GM21360 (cell line): ENCODE results near the gene LDLR.

Source experiments
- ATAC-seq: cut with Tn5 transposase; IDR thresholded peaks from one replicate; pipeline ENCODE4 v1.9.1; 2021; ENCODE audit warnings: mild to moderate bottlenecking, moderate library complexity; ENCODE audit not compliant: unreplicated experiment

LDLR gene

DNA sequence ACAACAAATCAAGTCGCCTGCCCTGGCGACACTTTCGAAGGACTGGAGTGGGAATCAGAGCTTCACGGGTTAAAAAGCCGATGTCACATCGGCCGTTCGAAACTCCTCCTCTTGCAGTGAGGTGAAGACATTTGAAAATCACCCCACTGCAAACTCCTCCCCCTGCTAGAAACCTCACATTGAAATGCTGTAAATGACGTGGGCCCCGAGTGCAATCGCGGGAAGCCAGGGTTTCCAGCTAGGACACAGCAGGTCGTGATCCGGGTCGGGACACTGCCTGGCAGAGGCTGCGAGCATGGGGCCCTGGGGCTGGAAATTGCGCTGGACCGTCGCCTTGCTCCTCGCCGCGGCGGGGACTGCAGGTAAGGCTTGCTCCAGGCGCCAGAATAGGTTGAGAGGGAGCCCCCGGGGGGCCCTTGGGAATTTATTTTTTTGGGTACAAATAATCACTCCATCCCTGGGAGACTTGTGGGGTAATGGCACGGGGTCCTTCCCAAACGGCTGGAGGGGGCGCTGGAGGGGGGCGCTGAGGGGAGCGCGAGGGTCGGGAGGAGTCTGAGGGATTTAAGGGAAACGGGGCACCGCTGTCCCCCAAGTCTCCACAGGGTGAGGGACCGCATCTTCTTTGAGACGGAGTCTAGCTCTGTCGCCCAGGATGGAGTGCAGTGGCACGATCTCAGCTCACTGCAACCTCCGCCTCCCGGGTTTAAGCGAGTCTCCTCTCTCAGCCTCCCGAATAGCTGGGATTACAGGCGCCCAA, at the start of gene LDLR:
Gene LDLR (plus strand): TSS at position 210 of the 760 bp plus-strand sequence. CDS start 86 bp downstream, at position 296.
- no peak for ATAC-seq

DNA sequence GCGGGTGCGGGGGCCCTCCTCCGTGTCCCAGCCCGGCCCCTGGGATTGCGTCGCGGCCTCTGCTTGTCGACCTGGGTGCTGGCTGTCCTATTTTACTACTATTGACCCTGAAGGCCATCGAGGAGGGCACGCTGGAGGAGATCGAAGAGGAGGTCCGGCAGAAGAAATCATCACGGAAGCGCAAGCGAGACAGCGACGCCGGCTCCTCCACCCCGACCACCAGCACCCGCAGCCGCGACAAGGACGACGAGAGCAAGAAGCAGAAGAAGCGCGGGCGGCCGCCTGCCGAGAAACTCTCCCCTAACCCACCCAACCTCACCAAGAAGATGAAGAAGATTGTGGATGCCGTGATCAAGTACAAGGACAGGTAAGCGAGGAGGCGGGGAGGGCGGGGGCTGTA, 48.1 kb upstream of the LDLR start:
- ATAC-seq: no peak

DNA sequence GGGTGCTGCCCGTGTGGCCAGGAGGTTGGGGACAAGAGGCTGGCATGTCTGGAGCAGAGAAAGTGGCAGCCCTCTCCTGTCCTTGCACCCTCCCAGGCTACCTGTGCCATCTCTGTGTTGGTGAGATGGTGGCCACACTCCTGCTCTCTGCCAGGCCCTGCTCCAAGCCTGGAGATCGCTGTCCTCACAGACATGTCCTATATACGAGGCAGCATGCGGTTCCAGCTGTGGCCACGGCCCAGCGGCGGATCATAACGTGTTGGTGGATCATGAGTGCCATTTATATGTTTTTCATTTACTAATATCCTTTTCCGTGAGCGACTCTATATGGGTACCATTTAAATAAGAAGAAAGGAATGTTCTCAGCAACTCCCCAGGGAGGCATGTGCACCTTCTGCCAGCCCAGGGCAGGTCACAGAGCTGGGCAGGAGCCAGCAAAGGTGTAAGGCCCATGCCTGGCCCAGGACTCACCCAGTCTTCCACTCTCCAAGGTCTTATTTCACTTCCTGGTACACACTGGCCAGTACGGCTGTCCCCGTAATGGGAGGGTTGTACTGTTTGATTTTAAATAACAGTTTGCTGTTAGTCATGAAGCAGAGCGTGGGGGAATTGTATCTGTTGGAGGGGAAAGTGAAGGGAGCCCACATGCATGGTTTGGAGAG, 47.2 kb upstream of the LDLR start:
- ATAC-seq: no peak

DNA sequence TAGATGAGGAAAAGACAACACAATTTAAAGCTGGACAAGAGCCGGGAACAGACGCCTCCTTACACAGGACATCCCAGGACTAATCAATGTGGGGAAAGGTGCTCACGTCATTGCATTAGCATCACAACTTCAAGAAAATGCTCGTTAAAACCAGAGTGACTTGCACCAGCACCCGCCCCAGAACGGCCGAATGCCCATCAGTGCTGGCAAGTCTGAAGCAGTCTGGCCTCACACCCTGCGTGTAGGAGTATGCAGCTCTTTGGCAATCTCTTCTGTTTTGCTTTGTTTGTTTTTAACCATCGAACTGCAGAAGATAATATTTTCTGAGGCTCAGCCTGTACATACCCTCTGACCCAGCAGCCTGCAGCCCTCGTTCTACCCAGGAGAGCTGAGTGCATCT, 44.8 kb upstream of the LDLR start:
- ATAC-seq: no peak

DNA sequence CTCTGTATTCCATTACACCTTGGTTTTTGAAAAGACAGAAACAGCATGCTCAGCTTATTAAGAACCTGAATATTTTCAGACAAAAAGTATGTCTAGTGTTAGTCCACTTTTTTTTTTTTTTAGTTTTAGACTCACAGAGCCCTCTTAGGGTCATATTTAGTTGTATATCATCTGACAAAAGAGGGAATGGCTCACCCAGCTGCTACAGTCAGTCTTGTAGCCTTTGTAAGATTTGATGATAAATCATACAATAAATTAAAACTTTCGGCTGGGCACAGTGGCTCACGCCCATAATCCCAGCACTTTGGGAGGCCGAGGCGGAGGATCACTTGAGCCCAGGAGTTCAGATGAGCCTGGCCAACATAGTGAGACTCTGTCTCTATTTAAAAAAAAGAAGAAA, 43.7 kb upstream of the LDLR start:
- ATAC-seq: no peak

DNA sequence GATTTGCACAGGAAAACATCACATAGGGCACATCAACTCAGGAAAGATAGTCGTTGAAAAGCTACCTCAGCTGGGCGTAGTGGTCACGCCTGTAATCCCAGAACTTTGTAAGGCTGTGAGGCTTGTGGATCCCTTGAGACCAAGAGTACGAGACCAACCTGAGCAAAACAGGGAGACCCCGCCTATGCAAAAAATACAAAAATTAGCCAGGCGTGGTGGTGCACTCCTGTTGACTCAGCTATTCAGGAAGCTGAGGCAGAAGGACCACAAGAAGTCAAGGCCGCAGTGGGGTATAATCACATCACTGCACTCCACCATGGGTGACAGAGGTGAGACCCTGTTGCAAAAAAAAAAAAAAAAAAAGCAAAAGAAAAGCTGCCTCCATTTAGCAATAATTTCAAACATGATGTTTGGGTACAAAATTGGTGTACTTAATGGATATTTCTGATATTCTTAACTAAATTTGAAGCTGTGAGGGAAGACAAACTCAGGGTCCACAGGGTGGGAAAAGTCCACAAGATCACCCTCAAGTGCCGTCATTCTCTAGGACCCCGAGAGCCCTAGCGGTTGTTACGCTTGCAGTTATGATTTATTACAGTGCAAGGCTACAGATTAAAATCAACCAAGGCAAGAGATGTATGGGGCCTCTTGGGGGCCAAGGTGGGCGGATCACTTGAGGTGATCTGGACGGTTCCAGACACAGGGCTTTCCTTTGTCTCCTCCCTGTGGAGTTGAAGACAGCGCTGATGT, 42.5 kb upstream of the LDLR start:
- ATAC-seq: no peak

DNA sequence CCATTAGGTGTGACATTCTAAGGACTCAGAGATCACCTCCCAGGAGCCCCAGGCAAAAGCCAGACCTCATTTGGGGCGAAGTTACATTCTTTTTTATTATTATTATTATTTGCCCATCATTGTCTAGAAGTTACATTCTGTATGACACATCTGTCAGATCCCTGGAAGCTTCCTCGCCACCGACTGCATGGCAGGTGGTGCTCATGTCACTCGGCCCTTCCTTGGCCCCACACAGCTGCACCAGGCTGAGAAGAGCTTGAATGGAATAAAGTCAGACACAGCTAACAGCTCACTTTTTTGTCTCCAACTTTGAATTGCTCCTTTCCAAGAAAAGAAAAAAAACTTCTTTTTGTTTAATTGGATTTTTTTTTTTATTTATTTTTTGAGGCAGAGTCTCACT, 41.4 kb upstream of the LDLR start:
- no peak for ATAC-seq

DNA sequence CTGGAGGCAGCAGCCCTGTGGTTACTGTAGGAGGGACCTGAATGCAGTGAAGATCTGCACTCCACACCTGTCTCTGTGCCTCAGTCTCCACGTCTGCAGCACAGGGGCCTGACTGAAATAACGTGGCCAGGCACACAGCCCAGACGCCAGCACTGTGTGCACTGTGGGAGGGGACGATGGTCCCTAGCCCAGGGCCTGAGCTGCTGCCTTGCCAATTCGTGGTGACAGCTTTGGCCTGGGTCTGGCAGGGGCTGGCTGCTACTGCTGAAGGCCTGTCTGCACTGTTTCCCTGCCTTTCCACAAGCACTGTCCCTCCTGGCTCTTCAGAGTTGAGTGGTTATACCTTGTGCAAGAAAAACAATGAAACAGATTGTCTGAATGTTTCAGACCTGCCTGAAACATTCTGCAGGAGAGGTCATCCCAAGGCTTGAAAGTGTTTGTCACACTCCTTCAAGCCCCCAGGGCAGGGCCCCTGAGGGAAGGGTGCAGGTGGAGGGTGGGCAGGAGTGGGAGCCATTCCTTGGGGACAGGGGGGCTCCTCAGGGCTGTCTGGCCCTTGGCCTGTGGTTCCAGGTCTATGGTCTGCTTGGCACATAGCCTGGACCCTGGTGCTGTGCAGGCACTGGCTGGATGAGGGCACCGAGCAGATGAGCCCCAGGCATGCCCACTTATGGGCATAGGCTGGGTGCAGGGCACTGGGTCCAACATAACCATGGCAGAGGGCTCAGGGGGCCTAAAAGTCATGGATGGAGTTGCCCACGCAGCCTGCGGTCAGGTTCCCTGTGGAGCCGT, 38.7 kb upstream of the LDLR start:
- no peak for ATAC-seq

DNA sequence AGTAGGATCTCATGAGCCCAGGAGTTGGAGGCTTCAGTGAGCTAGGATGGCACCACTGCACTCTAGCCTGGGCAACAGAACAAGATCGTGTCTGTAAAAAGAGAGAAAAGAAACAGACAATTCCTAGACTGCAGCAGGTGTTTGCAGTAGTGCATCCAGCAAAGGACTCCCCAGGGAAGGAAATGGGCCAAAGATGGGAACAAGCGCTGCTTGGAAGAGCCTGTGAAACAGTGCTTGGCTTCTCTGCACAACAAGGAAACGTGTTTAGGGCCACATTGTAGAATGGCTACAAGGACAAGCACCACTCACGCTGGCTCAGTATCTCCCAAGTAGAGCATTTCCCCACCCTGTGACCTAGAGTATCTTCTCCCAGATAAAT, 35.5 kb upstream of the LDLR start:
- no peak for ATAC-seq

DNA sequence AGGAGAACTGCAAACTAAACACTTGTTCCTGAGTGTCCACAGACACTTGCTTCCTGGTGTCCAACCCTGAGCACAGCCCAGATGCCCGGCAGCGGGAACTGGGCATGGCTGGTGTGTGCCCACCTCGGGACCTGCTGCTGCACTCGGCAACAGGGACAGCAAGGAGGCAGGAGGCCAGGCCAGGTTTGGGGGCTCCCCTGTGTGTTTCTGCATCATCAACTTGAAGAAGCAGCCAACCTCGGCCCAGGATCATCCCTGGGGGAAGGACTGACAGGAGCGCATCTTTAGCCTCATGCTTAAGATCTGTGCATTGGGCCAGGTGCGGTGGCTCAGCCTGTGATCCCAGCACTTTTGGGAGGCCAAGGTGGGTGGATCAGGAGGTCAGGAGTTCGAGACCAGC, 35.1 kb upstream of the LDLR start:
- ATAC-seq: no peak

DNA sequence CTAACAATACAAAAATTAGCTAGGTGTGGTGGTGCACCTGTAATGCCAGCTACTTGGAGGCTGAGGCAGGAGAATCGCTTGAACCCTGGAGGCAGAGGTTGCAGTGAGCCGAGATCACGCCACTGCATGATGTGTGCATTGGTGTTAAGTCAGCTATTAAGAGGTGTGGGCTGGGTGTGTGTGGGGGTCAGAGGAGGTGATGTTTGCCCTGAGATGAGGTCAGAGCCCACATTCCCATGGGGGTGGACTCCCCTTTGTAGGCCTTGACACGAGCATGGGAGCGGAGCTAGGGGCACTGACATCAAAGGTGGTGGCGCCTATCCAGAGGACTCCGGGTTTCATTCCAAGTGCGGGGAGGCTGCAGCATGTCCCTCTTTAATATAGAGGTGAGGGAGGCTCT, 34.6 kb upstream of the LDLR start:
- ATAC-seq: no peak

DNA sequence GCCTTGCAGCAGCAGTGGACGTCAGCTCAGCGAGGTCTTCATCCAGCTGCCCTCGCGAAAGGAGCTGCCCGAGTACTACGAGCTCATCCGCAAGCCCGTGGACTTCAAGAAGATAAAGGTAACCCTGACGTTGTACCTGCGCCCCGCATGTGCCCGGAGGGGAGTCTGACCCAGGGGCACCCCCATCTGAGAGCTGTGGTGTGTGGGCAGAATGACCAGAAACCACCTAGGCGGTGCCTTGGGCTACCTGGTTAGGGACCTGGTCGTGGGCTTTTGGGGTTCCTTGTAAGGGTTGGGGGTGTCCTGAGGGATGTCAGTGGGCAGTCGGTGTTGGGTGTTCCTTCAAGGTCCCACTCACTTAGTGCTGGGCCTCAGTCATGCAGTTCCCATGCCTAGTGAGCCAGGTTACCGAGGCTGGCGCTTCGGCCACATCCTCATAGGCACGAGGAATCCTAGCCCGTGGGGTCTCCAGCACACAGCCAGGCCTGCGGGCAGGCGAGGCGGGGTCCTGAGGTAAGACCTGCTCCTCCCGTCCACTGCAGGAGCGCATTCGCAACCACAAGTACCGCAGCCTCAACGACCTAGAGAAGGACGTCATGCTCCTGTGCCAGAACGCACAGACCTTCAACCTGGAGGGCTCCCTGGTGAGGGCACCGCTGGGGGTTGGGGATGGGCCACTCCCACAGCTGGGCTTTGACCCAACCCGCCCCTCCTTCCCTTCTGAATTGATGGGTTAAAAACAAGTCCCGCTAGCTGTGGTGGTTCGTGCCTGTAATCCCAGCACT, 30.8 kb upstream of the LDLR start:
- ATAC-seq: no peak

DNA sequence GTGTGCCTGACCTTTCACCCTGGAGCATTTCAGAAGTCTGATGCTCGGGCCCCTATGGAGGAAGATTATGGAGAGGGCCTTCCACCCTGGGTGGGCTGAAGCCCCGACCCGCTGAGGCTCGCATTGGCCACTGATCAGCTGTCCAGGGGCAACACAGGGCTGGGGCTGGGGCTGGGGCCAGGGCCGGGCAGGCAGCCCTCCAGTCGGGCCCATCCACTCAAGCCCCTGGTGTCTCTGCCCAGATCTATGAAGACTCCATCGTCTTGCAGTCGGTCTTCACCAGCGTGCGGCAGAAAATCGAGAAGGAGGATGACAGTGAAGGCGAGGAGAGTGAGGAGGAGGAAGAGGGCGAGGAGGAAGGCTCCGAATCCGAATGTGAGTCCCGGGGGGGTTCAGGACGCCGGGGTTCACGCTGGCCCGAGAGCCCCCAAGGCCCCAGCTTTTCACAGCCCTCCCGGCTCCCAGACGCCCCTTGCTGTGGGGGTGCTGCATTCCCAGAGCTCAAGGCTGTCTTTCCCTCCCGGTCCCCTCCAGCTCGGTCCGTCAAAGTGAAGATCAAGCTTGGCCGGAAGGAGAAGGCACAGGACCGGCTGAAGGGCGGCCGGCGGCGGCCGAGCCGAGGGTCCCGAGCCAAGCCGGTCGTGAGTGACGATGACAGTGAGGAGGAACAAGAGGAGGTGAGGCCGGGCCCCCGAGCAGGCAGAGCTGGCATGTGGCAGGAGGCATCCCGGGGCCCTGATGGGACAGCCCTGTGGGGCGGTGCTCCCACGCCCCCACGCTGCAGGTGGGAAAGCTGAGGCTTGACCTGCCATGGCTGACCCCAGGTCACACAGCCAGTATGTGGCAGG, 29.5 kb upstream of the LDLR start:
- no peak for ATAC-seq

DNA sequence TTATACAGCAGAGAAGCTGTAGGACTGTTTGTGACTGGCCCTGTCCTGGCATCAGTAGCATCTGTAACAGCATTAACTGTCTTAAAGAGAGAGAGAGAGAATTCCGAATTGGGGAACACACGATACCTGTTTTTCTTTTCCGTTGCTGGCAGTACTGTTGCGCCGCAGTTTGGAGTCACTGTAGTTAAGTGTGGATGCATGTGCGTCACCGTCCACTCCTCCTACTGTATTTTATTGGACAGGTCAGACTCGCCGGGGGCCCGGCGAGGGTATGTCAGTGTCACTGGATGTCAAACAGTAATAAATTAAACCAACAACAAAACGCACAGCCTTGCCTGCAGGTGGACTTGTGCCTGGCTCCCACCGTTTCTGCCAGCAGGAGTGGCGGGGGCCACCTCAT, 27.3 kb upstream of the LDLR start:
- no peak for ATAC-seq

DNA sequence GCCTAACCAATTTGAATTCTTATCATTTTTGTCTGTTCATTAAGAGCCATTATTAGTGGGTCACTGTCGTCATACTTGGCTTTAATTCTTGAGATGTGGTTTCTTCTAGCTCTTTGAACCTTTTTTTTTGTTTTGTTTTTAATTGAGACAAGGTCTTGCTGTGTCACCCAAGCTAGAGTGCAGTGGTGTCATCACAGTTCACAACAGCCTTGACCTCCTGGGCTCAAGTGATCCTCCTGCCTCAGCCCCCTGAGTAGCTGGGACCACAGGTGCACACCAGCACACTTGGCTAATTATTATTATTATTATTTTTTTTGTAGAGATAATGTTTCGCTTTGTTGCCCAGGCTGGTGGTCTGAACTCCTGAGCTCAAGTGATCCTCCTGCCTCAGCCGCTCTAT, 25.8 kb upstream of the LDLR start:
- ATAC-seq: no peak

DNA sequence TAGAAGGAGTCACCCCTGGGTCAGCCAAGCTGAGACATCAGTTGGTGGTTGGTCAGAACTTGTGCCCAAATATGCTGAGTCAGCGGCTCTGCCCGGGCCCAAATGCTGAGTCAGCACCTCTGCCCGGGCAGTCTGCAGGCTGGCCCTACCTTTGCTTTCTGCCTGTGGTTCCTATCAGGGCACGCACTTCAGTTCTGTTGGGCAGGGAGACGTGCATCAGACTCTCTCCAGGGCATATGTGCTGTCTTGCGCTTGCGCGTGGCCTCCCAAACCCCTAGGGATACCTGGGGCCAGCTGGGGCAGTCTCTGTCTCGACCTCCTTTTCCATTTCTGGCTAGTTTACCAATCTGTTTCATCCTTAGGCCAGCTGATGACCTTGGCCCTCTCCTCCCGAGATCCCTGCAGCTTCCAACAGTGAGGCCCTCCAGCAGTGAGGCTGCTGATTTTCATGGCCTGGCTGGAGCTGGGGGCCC, 24.4 kb upstream of the LDLR start:
- no peak for ATAC-seq

DNA sequence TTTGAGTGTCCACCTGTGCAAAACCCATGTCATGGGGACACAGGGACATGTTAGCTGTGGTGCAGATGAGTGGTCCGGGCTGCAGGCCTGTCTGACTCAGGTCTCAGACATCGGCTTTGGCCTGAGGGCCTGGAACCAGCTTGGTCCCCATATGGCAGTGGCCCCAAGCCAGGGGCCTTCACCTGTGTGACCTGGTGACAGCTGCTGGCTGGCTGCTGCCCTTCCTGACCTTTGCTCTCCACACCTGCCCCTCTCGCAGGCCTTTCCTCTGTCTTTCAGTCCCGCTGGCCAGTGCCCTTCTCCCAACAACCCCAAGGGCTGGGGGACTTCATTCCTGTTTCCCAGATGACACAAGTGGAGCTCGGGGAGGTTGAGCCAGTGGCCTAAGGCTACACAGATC, 22.9 kb upstream of the LDLR start:
- no peak for ATAC-seq

DNA sequence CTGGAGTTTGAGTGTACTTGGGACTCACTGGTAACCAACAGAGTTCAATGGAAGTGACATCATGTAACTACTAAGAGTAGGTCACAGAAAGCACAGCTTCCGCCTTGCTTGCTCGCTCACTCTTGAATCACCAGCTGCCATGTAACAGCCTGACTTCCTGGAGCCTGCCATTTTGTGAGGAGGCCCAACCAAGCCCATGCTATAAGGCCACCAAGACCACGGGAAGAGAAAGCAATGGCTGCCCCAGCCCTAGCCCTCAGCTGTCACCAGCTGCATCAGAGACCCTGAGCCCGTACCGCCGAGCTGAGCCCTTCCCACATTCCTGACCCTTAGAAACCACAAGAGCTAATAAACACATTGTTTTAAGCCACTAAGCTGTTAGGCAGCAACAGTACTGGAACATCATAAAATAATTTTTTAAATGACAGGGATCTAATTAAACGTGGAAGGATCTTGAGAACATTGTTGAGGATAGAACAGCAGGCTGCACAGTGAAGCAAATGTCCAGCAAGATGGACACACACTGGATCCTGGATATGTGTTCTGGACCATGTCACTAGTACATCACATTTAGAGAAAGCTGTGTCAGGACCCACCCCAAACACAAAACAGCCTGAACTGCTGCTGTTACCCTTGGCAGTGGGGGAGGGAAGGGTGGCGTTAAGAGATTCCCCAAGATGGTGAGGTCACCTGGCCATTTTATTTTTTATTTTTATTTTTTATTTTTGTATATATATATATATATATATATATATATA, 21.7 kb upstream of the LDLR start:
- no peak for ATAC-seq

DNA sequence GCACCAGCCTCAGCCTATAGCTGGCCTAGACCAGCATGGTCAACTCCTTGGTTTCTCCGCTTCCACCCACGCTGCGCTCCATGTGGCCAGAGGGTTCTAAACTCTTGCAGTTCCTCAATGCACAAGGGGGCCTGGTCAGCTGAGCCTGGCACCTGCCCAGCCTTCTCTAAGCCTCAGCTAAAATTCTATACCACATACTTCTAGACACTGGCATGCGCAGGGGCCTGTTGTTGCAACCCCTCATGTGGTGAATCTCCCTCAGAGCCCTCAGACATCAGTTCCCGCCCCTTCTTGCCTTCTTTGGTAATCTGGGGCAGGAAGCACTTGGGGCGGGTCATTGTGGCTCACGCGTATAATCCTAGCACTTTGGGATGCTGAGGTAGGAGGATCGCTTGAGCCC, 19.7 kb upstream of the LDLR start:
- ATAC-seq: no peak
